Caco-2 (cell line): ENCODE measurements around the gene BCAR1. TPM values are rescaled to one million over a fixed set of nuclear protein-coding genes. Genes with fewer than 3 reads are reported as not detected.

Experiments
- BruUV-seq: library from RNA; stranded (reverse); fragments of 400-500 nt; replicated peaks from 2 replicates; lab custom pipeline; 2021; lab: Mats Ljungman, UMichigan
- CTCF ChIA-PET: fragments of 300-600 bp; sonication (Branson Sonifier 250); formaldehyde crosslinking; loops from one replicate; lab custom pipeline; 2022; ENCODE audit warnings: antibody characterized with exemption; lab: Charles Lee
- POLR2A ChIA-PET: fragments of 300-600 bp; sonication (Branson Sonifier 250); formaldehyde crosslinking; loops from one replicate; lab custom pipeline; 2022; ENCODE audit warnings: antibody characterized with exemption; lab: Charles Lee
- DNase-seq, 2 experiments: peaks; one replicate each; pipeline versions ENCODE4 v3.0.0 to v3.0.0-alpha.2; 2020 to 2022
- H3K27me3 ChIP-seq: replicated peaks from 2 replicates; pipeline ENCODE4 v1.6.0; 2011; ENCODE audit warnings: low read length; ENCODE audit not compliant: control insufficient read depth, insufficient read depth
- H3K36me3 ChIP-seq: 2 replicates; pipeline ENCODE4 v1.5.1; 2011; ENCODE audit warnings: low read length; ENCODE audit not compliant: control insufficient read depth, insufficient read depth
- H3K4me1 ChIP-seq: fragments of 250-450 bp; sonication (Bioruptor Pico); 2 replicates; pipeline ENCODE4 v1.5.1; 2020; ENCODE audit warnings: mild to moderate bottlenecking
- H3K4me3 ChIP-seq: 2 replicates; pipeline ENCODE4 v1.5.1; 2011; ENCODE audit warnings: low read depth, mild to moderate bottlenecking, control low read depth, low read length
- H3K9me3 ChIP-seq: fragments of 250-450 bp; sonication (Bioruptor Pico); 2 replicates; pipeline ENCODE4 v1.5.1; 2020; ENCODE audit warnings: mild to moderate bottlenecking, moderate library complexity
- H3K27ac Mint-ChIP-seq: one replicate; pipeline ENCODE4 v1.8.0; 2022; ENCODE audit warnings: mixed read lengths; ENCODE audit not compliant: unreplicated experiment
- H3K27me3 Mint-ChIP-seq: one replicate; pipeline ENCODE4 v1.8.0; 2022; ENCODE audit warnings: mixed read lengths; ENCODE audit not compliant: insufficient read depth, unreplicated experiment
- H3K36me3 Mint-ChIP-seq: one replicate; pipeline ENCODE4 v1.8.0; 2022; ENCODE audit warnings: mild to moderate bottlenecking, mixed read lengths; ENCODE audit not compliant: insufficient read depth, unreplicated experiment
- H3K4me1 Mint-ChIP-seq: one replicate; pipeline ENCODE4 v1.8.0; 2022; ENCODE audit warnings: low read depth, mixed read lengths; ENCODE audit not compliant: unreplicated experiment
- H3K4me3 Mint-ChIP-seq: one replicate; pipeline ENCODE4 v1.8.0; 2022; ENCODE audit warnings: mild to moderate bottlenecking, moderate library complexity, mixed read lengths; ENCODE audit not compliant: unreplicated experiment
- H3K9me3 Mint-ChIP-seq: one replicate; pipeline ENCODE4 v1.8.0; 2022; ENCODE audit warnings: mixed read lengths; ENCODE audit not compliant: unreplicated experiment
- intact Hi-C: fragments of 100-400 bp; cut with micrococcal nuclease; formaldehyde crosslinking; loops from one replicate; pipeline ENCODE4 v1.10.0; 2022; ENCODE audit not compliant: unreplicated experiment
- total RNA-seq: library from RNA; stranded (reverse); gene quantifications from 2 replicates; pipeline ENCODE4 v1.2.3, GENCODE V29; 2022
- TF ChIP-seq, protein P1 (sequence below), 2 experiments: fragments of 200-600 bp in 1 of 2; IDR thresholded peaks; 1 replicate in 1 of 2; 2 replicates in 1 of 2; pipeline versions ENCODE4 v1.5.1 to v1.8.0; 2011 to 2022; ENCODE audit warnings: antibody characterized with exemption in 1 of 2, control low read depth in 1 of 2, inconsistent platforms in 1 of 2, low read depth in 1 of 2, low read length in 1 of 2, mild to moderate bottlenecking in 1 of 2, moderate library complexity in 1 of 2; ENCODE audit not compliant: insufficient read depth in 1 of 2, severe bottlenecking in 1 of 2, unreplicated experiment in 1 of 2

The BCAR1 gene
- total RNA-seq, 1 experiment from 2014 or later: 95.5 TPM

DNA sequence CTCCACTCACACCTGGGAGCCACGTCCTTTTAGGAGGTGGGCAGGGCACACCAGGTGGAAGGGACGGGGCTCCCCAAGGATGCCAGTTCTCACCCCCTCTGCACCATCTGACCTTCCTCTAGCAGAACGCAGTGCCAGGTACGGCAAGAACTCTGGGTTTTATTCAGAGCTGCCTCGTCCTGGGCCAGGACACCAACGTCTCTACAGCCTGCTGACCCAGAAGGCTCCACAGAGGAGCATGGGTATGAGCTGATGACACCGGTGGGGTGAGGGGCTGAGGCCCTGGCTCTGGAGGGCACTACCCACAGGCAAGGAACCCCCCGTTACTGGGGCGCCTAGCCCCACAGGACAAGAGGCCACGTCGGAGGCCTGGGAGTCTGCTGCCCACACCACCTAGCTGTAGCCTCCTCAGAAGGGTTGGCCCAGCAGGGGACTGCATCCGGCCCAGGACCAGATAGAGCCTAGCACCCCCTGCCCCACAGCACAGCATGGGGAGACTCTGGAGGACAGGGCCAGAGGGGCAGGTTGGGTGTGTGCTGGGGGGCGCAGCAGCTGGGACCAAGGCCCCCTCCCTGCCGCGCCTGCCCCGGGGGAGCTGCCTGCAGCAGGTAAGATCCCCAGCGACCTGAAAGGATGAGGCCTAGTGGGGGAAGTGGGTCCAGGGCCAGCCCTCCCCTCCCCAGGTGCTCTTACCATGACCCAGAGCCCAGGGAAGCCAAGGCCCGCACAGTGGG is 13.9 kb downstream of the BCAR1 start:
- H3K36me3 ChIP-seq: peaks cover 6% of the 10 kb centered on the region
- ChIA-PET CTCF (interaction anchor here (1.2 kb wide), 2 partner anchors 13 to 148 kb away, joined by 3 to 5 read pairs; partner anchors contain the start of gene BCAR1), POLR2A (no interaction called here)
- H3K9me3 ChIP-seq: no peaks in the 10 kb centered on the region
- BruUV-seq: no TSS peak
- H3K4me1 ChIP-seq: no peaks in the 10 kb centered on the region
- Mint-ChIP-seq H3K36me3 (peaks cover 80% of the 10 kb centered on the region), H3K4me3 (no peak overlapping the region), H3K4me1 (peaks cover 6% of the 10 kb centered on the region), H3K27ac (no peak overlapping the region), H3K9me3 (no peaks in the 10 kb centered on the region), H3K27me3 (no peaks in the 10 kb centered on the region)
- intact Hi-C loops: no loop called here
- H3K4me3 ChIP-seq: no peak overlapping the region
- TF ChIP-seq, protein P1, sequence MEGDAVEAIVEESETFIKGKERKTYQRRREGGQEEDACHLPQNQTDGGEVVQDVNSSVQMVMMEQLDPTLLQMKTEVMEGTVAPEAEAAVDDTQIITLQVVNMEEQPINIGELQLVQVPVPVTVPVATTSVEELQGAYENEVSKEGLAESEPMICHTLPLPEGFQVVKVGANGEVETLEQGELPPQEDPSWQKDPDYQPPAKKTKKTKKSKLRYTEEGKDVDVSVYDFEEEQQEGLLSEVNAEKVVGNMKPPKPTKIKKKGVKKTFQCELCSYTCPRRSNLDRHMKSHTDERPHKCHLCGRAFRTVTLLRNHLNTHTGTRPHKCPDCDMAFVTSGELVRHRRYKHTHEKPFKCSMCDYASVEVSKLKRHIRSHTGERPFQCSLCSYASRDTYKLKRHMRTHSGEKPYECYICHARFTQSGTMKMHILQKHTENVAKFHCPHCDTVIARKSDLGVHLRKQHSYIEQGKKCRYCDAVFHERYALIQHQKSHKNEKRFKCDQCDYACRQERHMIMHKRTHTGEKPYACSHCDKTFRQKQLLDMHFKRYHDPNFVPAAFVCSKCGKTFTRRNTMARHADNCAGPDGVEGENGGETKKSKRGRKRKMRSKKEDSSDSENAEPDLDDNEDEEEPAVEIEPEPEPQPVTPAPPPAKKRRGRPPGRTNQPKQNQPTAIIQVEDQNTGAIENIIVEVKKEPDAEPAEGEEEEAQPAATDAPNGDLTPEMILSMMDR (IDR thresholded peaks at IDR 0.05; ENCODE audit: insufficient read depth in 1 of 2, low read depth in 1 of 2, low read length in 1 of 2, severe bottlenecking in 1 of 2, unreplicated experiment in 1 of 2): no peak
- DNase-seq: no peak
- H3K27me3 ChIP-seq: no peaks in the 10 kb centered on the region

DNA sequence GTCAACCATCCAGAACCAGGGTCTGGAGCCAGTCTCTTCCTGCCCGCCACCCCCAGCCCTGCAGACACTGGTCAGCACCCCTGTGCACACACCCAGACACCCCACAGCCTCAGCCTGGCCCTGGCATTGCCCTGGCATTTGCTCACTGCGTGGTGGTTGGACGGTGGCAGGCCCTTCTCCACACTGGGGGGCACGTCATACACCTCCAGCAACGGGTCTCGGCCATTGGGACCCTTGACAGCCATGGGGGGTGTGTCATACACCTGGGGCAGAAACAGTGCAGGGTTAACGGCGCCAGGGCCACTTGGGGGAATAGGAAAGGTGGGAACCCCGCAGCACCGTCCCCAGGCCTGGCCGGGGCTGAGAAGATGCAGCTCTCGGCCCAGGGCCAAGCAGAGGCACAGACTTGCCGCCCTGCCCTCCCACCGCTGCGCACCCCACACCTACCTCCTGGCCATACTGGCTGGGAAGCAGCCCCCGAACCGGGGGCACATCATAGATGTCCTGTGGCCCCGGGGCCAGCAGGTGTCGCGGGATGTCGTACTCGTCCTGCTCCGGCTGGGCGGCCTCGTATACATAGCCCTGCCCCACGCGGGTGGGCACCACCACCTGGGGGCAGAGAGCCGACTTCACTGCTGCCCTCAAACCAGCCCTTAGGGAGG is 14.6 kb downstream of the BCAR1 start:
- Mint-ChIP-seq H3K27ac (no peak overlapping the region), H3K36me3 (peaks cover 80% of the 10 kb centered on the region), H3K4me3 (no peak overlapping the region), H3K9me3 (no peaks in the 10 kb centered on the region), H3K27me3 (no peaks in the 10 kb centered on the region), H3K4me1 (peaks cover 6% of the 10 kb centered on the region)
- intact Hi-C loops: no loop called here
- Histone ChIP-seq H3K4me1 (no peaks in the 10 kb centered on the region), H3K36me3 (peaks cover 5% of the 10 kb centered on the region), H3K4me3 (no peak overlapping the region), H3K27me3 (no peaks in the 10 kb centered on the region), H3K9me3 (no peaks in the 10 kb centered on the region)
- ChIA-PET CTCF (interaction anchor here (1.2 kb wide), 2 partner anchors 14 to 148 kb away, joined by 3 to 5 read pairs; partner anchors contain the start of gene BCAR1), POLR2A (no interaction called here)
- TF ChIP-seq, protein P1 (IDR thresholded peaks at IDR 0.05; ENCODE audit: insufficient read depth in 1 of 2, low read depth in 1 of 2, low read length in 1 of 2, severe bottlenecking in 1 of 2, unreplicated experiment in 1 of 2): no peak
- DNase-seq: no peak
- no TSS peak for BruUV-seq

DNA sequence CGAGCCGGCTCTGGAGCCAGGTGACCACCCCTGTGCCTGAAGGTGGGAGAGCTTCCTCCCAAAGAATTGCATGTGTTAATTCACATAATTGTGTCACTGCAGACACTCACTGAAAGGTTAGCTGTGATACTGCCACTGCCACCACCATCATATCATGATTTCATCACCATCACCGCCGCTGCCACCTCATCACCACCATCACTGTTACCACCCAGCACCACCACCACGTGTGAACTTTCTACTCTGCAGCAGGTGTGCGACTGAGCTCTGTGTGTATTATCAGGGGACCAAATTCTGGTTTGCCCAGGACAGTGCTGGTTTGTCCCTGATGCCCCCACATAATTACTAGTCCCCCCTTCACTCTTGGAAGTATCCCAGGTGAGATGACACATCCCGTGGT is 15.2 kb downstream of the BCAR1 start:
- Mint-ChIP-seq H3K9me3 (no peaks in the 10 kb centered on the region), H3K27ac (no peak overlapping the region), H3K27me3 (no peaks in the 10 kb centered on the region), H3K4me3 (no peak overlapping the region), H3K4me1 (peaks cover 6% of the 10 kb centered on the region), H3K36me3 (peaks cover 80% of the 10 kb centered on the region)
- no peaks in the 10 kb centered on the region for H3K27me3 ChIP-seq
- H3K9me3 ChIP-seq: no peaks in the 10 kb centered on the region
- TF ChIP-seq, protein P1 (IDR thresholded peaks at IDR 0.05; ENCODE audit: insufficient read depth in 1 of 2, low read depth in 1 of 2, low read length in 1 of 2, severe bottlenecking in 1 of 2, unreplicated experiment in 1 of 2): no peak
- no peak for DNase-seq
- CTCF ChIA-PET: interaction anchor here (1.2 to 3.1 kb wide), 3 partner anchors 14 to 149 kb away, joined by 3 to 40 read pairs (median 5); partner anchors contain the start of gene BCAR1
- intact Hi-C loops: no loop called here
- no TSS peak for BruUV-seq
- peaks cover 4% of the 10 kb centered on the region for H3K36me3 ChIP-seq
- POLR2A ChIA-PET: no interaction called here
- no peaks in the 10 kb centered on the region for H3K4me1 ChIP-seq
- no peak overlapping the region for H3K4me3 ChIP-seq
